Epithelial cell of esophagus (primary cell): ENCODE results near the gene PPARA.

Experiments
- DNase-seq: peaks from one replicate; pipeline ENCODE4 v3.0.0; 2010; ENCODE audit warnings: low read depth
- H3K4me3 ChIP-seq: 2 replicates; pipeline ENCODE4 v1.5.1; 2011; ENCODE audit warnings: mild to moderate bottlenecking, low read length, control low read depth
- TF ChIP-seq, protein P1 (sequence below): IDR thresholded peaks from 2 replicates; pipeline ENCODE4 v1.5.1; 2011; ENCODE audit warnings: low read depth, mild to moderate bottlenecking, low read length, control low read depth, inconsistent platforms; ENCODE audit not compliant: insufficient read depth; ENCODE audit errors: missing control alignments

Gene PPARA

DNA sequence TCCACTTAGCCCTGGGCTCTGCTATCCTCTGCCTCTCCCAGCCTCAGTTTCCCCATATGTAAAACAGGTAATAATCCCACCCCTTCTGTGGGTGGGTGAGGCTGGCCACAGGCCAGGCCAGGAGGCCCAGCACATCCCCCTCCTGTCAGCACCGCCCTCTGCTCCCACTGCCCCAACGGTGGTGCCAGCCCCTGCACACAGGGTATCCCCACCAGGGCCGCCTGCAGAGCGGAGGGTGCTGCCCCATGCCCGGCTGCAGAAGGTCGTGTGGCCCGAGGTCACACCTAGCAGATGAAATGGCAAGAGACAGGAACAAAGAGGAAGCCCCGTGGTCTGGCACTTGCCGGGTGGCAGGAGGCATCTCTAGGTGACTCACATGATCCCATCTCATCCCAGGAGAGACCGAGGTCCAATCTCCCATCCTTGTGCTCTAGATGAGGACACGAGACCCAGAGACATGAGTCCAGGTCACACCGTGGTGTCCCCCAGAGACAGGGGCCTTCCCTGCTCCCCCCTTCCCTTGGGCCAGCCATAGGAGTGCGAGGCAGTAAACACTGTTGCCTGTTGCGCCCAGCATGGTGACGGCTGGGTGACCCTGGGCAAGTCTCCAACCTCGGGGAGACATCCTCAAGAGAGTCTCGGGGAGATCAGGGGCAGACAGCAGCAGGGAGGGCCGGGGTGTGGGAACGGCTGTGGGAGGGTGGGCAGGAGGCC, 27.2 kb upstream of the PPARA start:
- DNase-seq = no peak
- TF ChIP-seq, protein P1, sequence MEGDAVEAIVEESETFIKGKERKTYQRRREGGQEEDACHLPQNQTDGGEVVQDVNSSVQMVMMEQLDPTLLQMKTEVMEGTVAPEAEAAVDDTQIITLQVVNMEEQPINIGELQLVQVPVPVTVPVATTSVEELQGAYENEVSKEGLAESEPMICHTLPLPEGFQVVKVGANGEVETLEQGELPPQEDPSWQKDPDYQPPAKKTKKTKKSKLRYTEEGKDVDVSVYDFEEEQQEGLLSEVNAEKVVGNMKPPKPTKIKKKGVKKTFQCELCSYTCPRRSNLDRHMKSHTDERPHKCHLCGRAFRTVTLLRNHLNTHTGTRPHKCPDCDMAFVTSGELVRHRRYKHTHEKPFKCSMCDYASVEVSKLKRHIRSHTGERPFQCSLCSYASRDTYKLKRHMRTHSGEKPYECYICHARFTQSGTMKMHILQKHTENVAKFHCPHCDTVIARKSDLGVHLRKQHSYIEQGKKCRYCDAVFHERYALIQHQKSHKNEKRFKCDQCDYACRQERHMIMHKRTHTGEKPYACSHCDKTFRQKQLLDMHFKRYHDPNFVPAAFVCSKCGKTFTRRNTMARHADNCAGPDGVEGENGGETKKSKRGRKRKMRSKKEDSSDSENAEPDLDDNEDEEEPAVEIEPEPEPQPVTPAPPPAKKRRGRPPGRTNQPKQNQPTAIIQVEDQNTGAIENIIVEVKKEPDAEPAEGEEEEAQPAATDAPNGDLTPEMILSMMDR = no peak
- H3K4me3 ChIP-seq = no peak overlapping the region

DNA sequence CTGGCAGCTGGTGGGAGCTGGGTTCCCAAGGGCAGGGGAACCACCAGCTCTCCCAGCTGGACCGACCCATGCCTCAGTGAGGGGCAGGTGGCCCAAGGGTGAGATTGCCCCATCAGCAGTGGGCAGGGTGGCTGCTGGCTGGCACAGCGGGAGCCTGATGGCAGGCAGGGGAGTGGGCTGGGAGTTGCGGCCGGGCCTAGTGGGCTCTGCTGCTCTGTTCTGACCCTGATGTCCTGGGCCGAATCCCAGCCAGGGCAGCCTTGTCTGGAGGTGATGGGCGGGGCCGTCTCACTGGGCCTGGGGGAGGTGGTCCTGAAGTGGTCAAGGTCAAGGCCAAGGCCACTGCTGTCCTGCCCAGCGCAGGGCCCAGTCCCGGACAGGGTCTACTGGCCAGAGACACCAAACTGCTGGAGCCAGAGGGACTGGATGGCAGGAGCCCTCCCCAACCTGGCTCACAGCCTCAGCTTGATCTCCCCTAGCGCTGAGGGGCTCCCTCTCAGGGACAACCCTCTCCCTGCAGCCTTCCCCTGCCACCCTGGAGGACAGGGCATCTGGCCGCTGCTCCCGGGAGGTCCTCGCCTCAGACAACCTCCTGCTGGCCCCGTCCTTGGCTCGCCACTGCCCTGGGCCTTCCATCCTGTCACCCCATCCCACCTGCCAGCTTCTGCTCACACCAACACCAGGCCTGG, 26.5 kb upstream of the PPARA start:
- no peak for DNase-seq
- H3K4me3 ChIP-seq = no peak overlapping the region
- TF ChIP-seq, protein P1 = no peak

DNA sequence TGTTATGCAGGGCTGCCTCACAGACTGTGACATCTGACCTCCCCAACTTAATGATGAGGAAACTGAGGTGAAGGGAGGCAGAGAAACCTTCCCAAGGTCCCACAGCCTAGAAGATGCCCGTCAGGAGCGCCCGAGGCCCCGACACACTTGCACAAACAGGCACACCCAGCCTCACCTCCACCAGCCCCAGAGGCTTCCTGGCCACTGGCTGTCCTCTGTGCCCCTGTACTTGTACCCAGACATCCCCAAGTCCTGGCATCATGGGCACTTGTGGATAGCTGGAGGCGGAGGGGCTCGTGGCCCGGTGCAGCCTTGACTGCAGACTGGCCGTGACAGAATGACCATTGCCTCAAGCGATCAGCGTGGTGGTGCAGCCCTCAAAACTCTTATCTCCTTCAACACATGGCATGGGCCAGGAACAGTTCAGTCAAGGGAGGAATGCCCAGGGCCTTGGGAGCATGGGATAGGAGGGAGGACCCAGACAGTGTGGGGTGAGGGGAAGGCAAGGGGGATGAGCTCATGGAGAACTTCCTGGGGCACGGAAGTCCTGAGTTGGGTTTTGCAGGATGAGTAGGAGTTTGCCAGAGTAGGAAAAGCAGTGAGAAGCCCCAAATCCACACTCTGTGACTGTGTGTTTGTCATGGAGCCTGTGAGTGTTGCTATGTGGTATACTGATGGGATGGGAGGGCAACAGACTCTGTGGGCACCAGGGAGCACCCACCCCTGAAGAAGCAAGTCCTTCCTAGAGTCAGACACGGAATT, 25.8 kb upstream of the PPARA start:
- H3K4me3 ChIP-seq = no peak overlapping the region

DNA sequence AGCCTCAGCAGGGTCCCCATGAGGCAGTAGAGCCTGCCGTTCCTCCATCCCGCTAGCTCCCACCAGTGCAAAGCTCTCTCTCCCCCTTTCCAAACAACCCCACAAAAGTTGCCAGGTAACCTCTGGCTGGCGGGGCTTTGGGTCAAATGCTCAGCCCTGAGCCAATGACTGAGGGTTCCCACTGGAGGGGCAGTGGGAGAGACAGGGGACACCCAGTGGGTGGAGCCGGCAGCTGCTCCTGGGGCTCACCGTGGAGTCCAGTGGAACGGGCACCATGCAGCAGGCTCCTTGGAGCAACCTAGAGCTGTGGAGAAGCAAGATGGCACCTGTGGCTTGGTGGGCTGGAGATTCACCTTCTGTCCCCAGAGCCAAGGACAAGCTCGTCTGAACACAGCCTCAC, 25.0 kb upstream of the PPARA start:
- H3K4me3 ChIP-seq = no peak overlapping the region
- DNase-seq = no peak
- TF ChIP-seq, protein P1 = no peak

More for the DNA sequence above, 25.8 kb upstream of the PPARA start:
- no peak for DNase-seq
- TF ChIP-seq, protein P1 = no peak

DNA sequence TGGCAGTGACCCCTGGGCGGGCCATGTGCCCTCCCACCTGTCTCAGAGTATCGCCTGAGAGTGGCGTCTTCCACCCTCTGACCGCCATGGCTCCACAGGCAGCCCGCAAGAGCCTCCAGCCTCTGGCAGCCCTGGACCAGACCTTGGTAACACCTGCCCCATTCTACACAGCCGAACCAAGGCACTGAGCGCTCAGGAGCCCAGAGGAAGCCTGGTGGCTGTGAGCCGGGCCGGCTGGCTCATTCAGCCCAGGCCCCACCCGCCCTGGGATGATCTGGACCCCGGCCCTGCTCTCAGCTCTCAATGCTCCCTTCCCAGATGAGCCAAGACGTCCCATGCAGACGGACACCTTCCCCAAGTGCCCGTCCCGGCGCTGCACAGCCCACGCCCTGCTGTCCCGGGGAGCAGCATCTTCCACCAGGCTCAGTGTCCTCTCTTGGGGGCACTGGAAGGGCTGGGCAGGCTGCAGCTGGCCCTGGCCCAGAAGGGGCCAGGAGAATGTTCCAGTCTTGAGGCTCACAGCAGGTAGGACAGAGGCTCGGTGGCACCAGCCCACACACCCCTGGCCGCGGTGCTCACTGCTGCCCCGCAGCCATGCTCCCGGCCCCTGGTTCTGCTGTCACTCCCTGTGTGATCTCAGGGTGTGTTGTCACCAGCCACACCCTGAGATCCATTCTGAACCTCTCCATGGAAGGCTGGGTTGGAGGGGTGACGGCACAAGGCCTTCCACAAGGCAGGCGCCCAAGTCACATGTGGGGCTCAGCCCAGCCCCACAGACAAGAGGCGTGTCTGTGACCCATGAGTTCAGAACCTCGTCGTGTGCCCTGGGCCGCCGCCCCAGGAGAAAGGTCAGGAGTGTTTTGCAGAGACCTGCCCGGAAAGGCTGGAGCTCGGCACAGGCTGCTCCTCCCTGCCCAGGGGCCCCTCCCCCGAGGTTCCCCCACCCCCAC, 24.2 kb upstream of the PPARA start:
- TF ChIP-seq, protein P1 = no peak
- DNase-seq = no peak
- H3K4me3 ChIP-seq = no peak overlapping the region

DNA sequence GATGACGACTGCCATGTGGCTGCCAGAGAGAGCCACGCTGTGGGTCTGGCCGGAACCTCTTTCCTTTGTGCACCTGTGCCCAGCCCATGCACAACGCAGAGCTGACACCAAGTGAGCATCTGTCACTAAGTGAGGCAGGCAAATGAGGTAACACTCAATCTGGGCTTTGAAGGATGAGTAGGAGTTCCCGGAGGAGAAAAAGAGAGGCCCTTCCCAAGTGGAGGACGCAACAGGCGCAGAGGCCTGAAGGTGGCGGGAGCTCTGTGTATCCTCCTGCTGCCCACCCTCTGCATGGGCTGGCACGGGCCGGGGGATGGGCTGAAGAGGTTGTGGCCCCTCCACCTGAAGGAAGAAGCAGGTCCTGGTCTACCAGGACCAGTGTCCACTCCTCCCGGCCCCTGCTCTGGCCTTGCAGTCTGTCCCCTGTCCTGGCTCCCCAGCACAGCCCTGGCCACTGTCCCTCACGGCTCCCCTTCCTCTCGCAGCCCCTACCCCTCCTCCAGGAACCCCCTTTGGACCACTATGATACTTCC, 23.4 kb upstream of the PPARA start:
- DNase-seq = no peak
- TF ChIP-seq, protein P1 = no peak
- H3K4me3 ChIP-seq = no peak overlapping the region
